GM20000 (cell line): ENCODE results near the gene RAD52.

Experiments
- DNase-seq: peaks from one replicate; pipeline ENCODE4 v3.0.0; 2012; ENCODE audit warnings: low spot score
- CTCF ChIP-seq: IDR thresholded peaks from 2 replicates; pipeline ENCODE4 v1.5.1; 2012; ENCODE audit warnings: mild to moderate bottlenecking, control low read depth; ENCODE audit errors: extremely low read depth, missing control alignments

Gene RAD52

GRCh38 chr12:931060-931459 lies 18.4 kb downstream of the RAD52 start:
- no peak for TF ChIP-seq CTCF
- no peak for DNase-seq

- no peak for DNase-seq
- TF ChIP-seq CTCF = no peak
These were observed 22.9 kb downstream of the RAD52 start for GRCh38 chr12:926641-927040.

- no peak for DNase-seq
- no peak for TF ChIP-seq CTCF
These were observed 27.2 kb downstream of the RAD52 start for GRCh38 chr12:922285-922684.

GRCh38 chr12:920676-921075 lies 28.8 kb downstream of the RAD52 start:
- TF ChIP-seq CTCF = no peak
- DNase-seq = no peak

GRCh38 chr12:916712-917445 lies 32.6 kb downstream of the RAD52 start:
- no peak for DNase-seq
- TF ChIP-seq CTCF = no peak

- DNase-seq = no peak
- TF ChIP-seq CTCF = no peak
These were observed 33.3 kb downstream of the RAD52 start for GRCh38 chr12:916240-916639.

- no peak for DNase-seq
- no peak for TF ChIP-seq CTCF
These were observed 34.4 kb downstream of the RAD52 start for GRCh38 chr12:915090-915489.
